HG03469 (cell line): ENCODE data around the gene ANGPTL4.

ENCODE experiments used
- ATAC-seq: cut with Tn5 transposase; IDR thresholded peaks from one replicate; pipeline ENCODE4 v1.9.1; 2021; ENCODE audit warnings: mild to moderate bottlenecking, moderate library complexity, moderate number of reproducible peaks; ENCODE audit not compliant: unreplicated experiment

Gene ANGPTL4

GRCh38 chr19:8412783-8413628 is 49.1 kb downstream of the ANGPTL4 start, which contains the start of gene MARCHF2:
TSS of gene MARCHF2 (plus strand) at chr19:8413305. CDS start at chr19:8421841, 8,536 bp downstream.
- ATAC-seq: peak; percentile 94

GRCh38 chr19:8413629-8413995 is 49.7 kb downstream of the ANGPTL4 start:
- ATAC-seq: no peak

- no peak for ATAC-seq
Measured at GRCh38 chr19:8416796-8417195, 52.8 kb downstream of the ANGPTL4 start.

- ATAC-seq: no peak
Measured at GRCh38 chr19:8421484-8422461, 57.8 kb downstream of the ANGPTL4 start.

- ATAC-seq: no peak
Measured at GRCh38 chr19:8423817-8424223, 59.9 kb downstream of the ANGPTL4 start.
